Tibial nerve (tissue), 3 donors: ENCODE measurements around the gene ST6GALNAC3.

Experiments
- CTCF ChIP-seq, 5 experiments: fragments of 200-600 bp in 3 of 5; fragments of 450-650 bp in 2 of 5; sonication (generic) in 3 of 5; IDR thresholded peaks; one replicate each; pipeline ENCODE4 v1.5.1; 2016 to 2019; ENCODE audit warnings: antibody characterized with exemption in 5 of 5, mild to moderate bottlenecking in 3 of 5, moderate library complexity in 2 of 5
- POLR2A ChIP-seq, 2 donors: fragments of 450-650 bp; IDR thresholded peaks; one replicate each; pipeline ENCODE4 v1.6.1; 2017; ENCODE audit warnings: antibody characterized with exemption in 2 of 2, mild to moderate bottlenecking in 2 of 2, moderate library complexity in 2 of 2

DNA sequence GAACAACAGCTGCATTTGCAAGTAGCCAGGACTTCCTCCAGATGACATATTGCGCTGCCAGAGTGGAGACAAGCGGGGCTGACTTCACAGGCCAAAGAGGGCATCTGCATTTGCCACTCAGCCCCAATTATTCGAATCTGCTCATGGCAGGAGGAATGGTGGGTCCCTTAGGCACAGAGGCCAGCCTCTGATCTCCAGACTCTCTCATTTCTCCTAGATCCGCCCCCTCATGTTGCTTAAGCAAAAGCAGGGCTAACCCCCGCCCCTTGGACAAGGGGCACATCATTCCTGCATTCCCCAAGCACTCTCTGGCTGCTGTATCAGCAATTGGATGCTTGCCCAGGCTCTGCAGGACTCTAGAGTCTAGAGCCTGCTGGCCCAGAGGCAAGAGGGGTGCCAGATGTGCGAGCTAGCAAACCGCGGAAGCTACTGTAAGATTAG lies 262.4 kb downstream of the ST6GALNAC3 start:
- TF ChIP-seq CTCF (IDR thresholded peaks at IDR 0.05), result no peak
- no peak for TF ChIP-seq POLR2A (IDR thresholded peaks at IDR 0.05)
